Measurements from ENCODE around the gene SLC38A9.

SLC38A9 gene

GRCh38 chr5:55649963-55650362 lies 62.2 kb downstream of the SLC38A9 start:
- DNase-seq: no peak

GRCh38 chr5:55645304-55645703 lies 66.8 kb downstream of the SLC38A9 start:
- no peak for DNase-seq

- DNase-seq: no peak
Observed at GRCh38 chr5:55638455-55638854, 73.7 kb downstream of the SLC38A9 start.

GRCh38 chr5:55638051-55638450 lies 74.1 kb downstream of the SLC38A9 start:
- no peak for DNase-seq

- DNase-seq: no peak
Observed at GRCh38 chr5:55636683-55637082, 75.4 kb downstream of the SLC38A9 start.

GRCh38 chr5:55636177-55636576 lies 75.9 kb downstream of the SLC38A9 start:
- DNase-seq: no peak

- no peak for DNase-seq
Observed at GRCh38 chr5:55634866-55635265, 77.3 kb downstream of the SLC38A9 start.

GRCh38 chr5:55634209-55634805 lies 77.8 kb downstream of the SLC38A9 start:
- DNase-seq: no peak

GRCh38 chr5:55633574-55634208 lies 78.4 kb downstream of the SLC38A9 start:
- DNase-seq: no peak

- DNase-seq: no peak
Observed at GRCh38 chr5:55629815-55630214, 82.3 kb downstream of the SLC38A9 start.

GRCh38 chr5:55626790-55627189 lies 85.3 kb downstream of the SLC38A9 start:
- no peak for DNase-seq

GRCh38 chr5:55625913-55626312 lies 86.2 kb downstream of the SLC38A9 start:
- DNase-seq: no peak

- no peak for DNase-seq
Observed at GRCh38 chr5:55625589-55625909, 86.6 kb downstream of the SLC38A9 start.

- no peak for DNase-seq
Observed at GRCh38 chr5:55624841-55625588, 87.1 kb downstream of the SLC38A9 start.

GRCh38 chr5:55623789-55624188 lies 88.3 kb downstream of the SLC38A9 start:
- no peak for DNase-seq

GRCh38 chr5:55622460-55622859 lies 89.7 kb downstream of the SLC38A9 start:
- DNase-seq: no peak

- DNase-seq: no peak
Observed at GRCh38 chr5:55621229-55621628, 90.9 kb downstream of the SLC38A9 start.

- DNase-seq: no peak
Observed at GRCh38 chr5:55620766-55621160, 91.4 kb downstream of the SLC38A9 start.

- DNase-seq: no peak
Observed at GRCh38 chr5:55620009-55620765, 91.9 kb downstream of the SLC38A9 start.

- no peak for DNase-seq
Observed at GRCh38 chr5:55618318-55618717, 93.8 kb downstream of the SLC38A9 start.

GRCh38 chr5:55613112-55613868 lies 98.8 kb downstream of the SLC38A9 start:
- no peak for DNase-seq

GRCh38 chr5:55610542-55610941 lies 101.6 kb downstream of the SLC38A9 start:
- DNase-seq: no peak

GRCh38 chr5:55609413-55609812 lies 102.7 kb downstream of the SLC38A9 start:
- no peak for DNase-seq
